HepG2 (cell line): ENCODE results near the gene NUP54. TPM values are rescaled to one million over a fixed set of nuclear protein-coding genes. Genes with fewer than 3 reads are reported as not detected.

ENCODE experiments used
- AHR ChIP-seq: IDR thresholded peaks from 2 replicates; pipeline ENCODE4 v1.6.1; 2018; ENCODE audit warnings: missing genetic modification reagents, missing compliant biosample characterization
- AKAP8 ChIP-seq: sonication (generic); formaldehyde crosslinking; IDR thresholded peaks from 2 replicates; pipeline ENCODE4 v1.5.1; 2020; ENCODE audit warnings: mild to moderate bottlenecking, missing genetic modification reagents
- ELF1 ChIP-seq: sonication (generic); formaldehyde crosslinking; IDR thresholded peaks from 2 replicates; pipeline ENCODE4 v1.4.0; 2020; ENCODE audit warnings: missing genetic modification reagents
- ELF4 ChIP-seq: sonication (generic); formaldehyde crosslinking; IDR thresholded peaks from 2 replicates; pipeline ENCODE4 v1.5.0; 2020; ENCODE audit warnings: missing genetic modification reagents, mild to moderate bottlenecking, moderate library complexity, borderline replicate concordance
- EZH2 ChIP-seq: conservative IDR thresholded peaks from 2 replicates; pipeline ENCODE4 v1.6.1; 2012; ENCODE audit warnings: mild to moderate bottlenecking, low read depth, low read length, moderate library complexity
- GPBP1L1 ChIP-seq: sonication (generic); formaldehyde crosslinking; IDR thresholded peaks from 2 replicates; pipeline ENCODE4 v1.5.0; 2020; ENCODE audit warnings: mild to moderate bottlenecking, missing genetic modification reagents
- JARID2 ChIP-seq: sonication (generic); formaldehyde crosslinking; IDR thresholded peaks from 2 replicates; pipeline ENCODE4 v1.8.1; 2023; ENCODE audit warnings: missing genetic modification reagents, inconsistent platforms; ENCODE audit not compliant: insufficient replicate concordance
- KDM5A ChIP-seq: fragments of 200-600 bp; sonication (generic); IDR thresholded peaks from 2 replicates; pipeline ENCODE4 v1.7.0; 2018; ENCODE audit warnings: antibody characterized with exemption, mild to moderate bottlenecking, low read length, borderline replicate concordance
- KLF16 ChIP-seq, 2 experiments: sonication (generic) in 1 of 2; formaldehyde crosslinking in 1 of 2; IDR thresholded peaks; 2 replicates each; pipeline versions ENCODE4 v1.6.1 to v1.8.0; 2016 to 2023; ENCODE audit warnings: missing genetic modification reagents in 2 of 2, missing compliant biosample characterization in 1 of 2
- MTERF4 ChIP-seq: sonication (generic); formaldehyde crosslinking; IDR thresholded peaks from 2 replicates; pipeline ENCODE4 v1.8.0; 2023; ENCODE audit warnings: mild to moderate bottlenecking, missing genetic modification reagents
- RBAK ChIP-seq: sonication (generic); formaldehyde crosslinking; IDR thresholded peaks from 2 replicates; pipeline ENCODE4 v1.5.1; 2020; ENCODE audit warnings: mild to moderate bottlenecking, missing genetic modification reagents
- RFX5 ChIP-seq: IDR thresholded peaks from 2 replicates; pipeline ENCODE4 v1.6.1; 2011; ENCODE audit warnings: low read depth, low read length, improper control_type of control experiment
- SMARCE1 ChIP-seq: fragments of 450-650 bp; IDR thresholded peaks from 2 replicates; pipeline ENCODE4 v1.6.1; 2017; ENCODE audit warnings: borderline replicate concordance
- SMC3 ChIP-seq: IDR thresholded peaks from 2 replicates; pipeline ENCODE4 v1.6.1; 2011; ENCODE audit warnings: low read length, improper control_type of control experiment
- TGIF2 ChIP-seq: IDR thresholded peaks from 2 replicates; pipeline ENCODE4 v1.6.1; 2016; ENCODE audit warnings: control low read depth, missing compliant biosample characterization
- TSC22D2 ChIP-seq: sonication (generic); formaldehyde crosslinking; IDR thresholded peaks from 2 replicates; pipeline ENCODE4 v1.5.1; 2020; ENCODE audit warnings: missing genetic modification reagents, mild to moderate bottlenecking, borderline replicate concordance
- YY1 ChIP-seq: IDR thresholded peaks from 2 replicates; pipeline ENCODE4 v1.6.1; 2011; ENCODE audit warnings: low read length, low read depth, moderate library complexity, mild to moderate bottlenecking; ENCODE audit not compliant: insufficient read depth, insufficient replicate concordance
- ZBTB21 ChIP-seq: sonication (generic); formaldehyde crosslinking; IDR thresholded peaks from 2 replicates; pipeline ENCODE4 v1.4.0; 2020; ENCODE audit warnings: missing genetic modification reagents
- ZC3H13 ChIP-seq: sonication (generic); formaldehyde crosslinking; IDR thresholded peaks from 2 replicates; pipeline ENCODE4 v1.8.1; 2023; ENCODE audit warnings: mild to moderate bottlenecking, missing genetic modification reagents, moderate library complexity
- ZFP37 ChIP-seq: sonication (generic); formaldehyde crosslinking; IDR thresholded peaks from 2 replicates; pipeline ENCODE4 v1.4.0; 2020; ENCODE audit warnings: missing genetic modification reagents, borderline replicate concordance
- ZFP91 ChIP-seq: sonication (generic); formaldehyde crosslinking; IDR thresholded peaks from 2 replicates; pipeline ENCODE4 v1.9.0; 2022; ENCODE audit warnings: missing genetic modification reagents, mild to moderate bottlenecking, borderline replicate concordance
- ZFX ChIP-seq: sonication (generic); formaldehyde crosslinking; IDR thresholded peaks from 2 replicates; pipeline ENCODE4 v1.4.0; 2020; ENCODE audit warnings: mild to moderate bottlenecking, low read depth, missing genetic modification reagents, moderate library complexity
- ZNF225 ChIP-seq: sonication (generic); formaldehyde crosslinking; IDR thresholded peaks from 2 replicates; pipeline ENCODE4 v1.4.0; 2020; ENCODE audit warnings: mild to moderate bottlenecking, missing genetic modification reagents
- ZNF501 ChIP-seq: sonication (generic); formaldehyde crosslinking; IDR thresholded peaks from 2 replicates; pipeline ENCODE4 v1.5.1; 2020; ENCODE audit warnings: mild to moderate bottlenecking, moderate library complexity, missing genetic modification reagents
- ZNF740 ChIP-seq: sonication (generic); formaldehyde crosslinking; IDR thresholded peaks from 2 replicates; pipeline ENCODE4 v1.4.0; 2020; ENCODE audit warnings: missing genetic modification reagents
- ZNF761 ChIP-seq: sonication (generic); formaldehyde crosslinking; conservative IDR thresholded peaks from 2 replicates; pipeline ENCODE4 v1.4.0; 2020; ENCODE audit warnings: mild to moderate bottlenecking, missing genetic modification reagents
- polyA plus RNA-seq, 8 experiments: library from polyadenylated mRNA; depleted of rRNA in 3 of 8; stranded (reverse) in 7 of 8; unstranded in 1 of 8; fragments of >200 nt; fragmentation: Illumina TruSeq in 4 of 8; extraction: Trizol in 4 of 8; gene quantifications; 2 replicates each; pipeline versions ENCODE4 v1.2.1 to v1.2.3, GENCODE V29; 2011 to 2016; ENCODE audit warnings: low read depth in 4 of 8, missing spikeins in 1 of 8, mixed read lengths in 1 of 8; ENCODE audit not compliant: insufficient read depth in 1 of 8
- total RNA-seq, 5 experiments: library from RNA; depleted of rRNA; stranded (reverse); fragments of >200 nt; fragmentation: Illumina TruSeq; extraction: Trizol; gene quantifications; 2 replicates each; pipeline ENCODE4 v1.2.3, GENCODE V29; 2016; ENCODE audit warnings: low read depth in 1 of 5

Gene NUP54
- total and polyA plus RNA-seq, 2 of the 13 experiments (the other 11 are each of a cell fraction or from before 2014, with no cell fraction given) = 36.1 to 69.3 TPM

GRCh38 chr4:76179398-76180318 lies 31.5 kb upstream of the NUP54 start (continued):
- TF ChIP-seq AHR = 0 out of 2 replicates have a peak, but pooled peaks have one; percentile 44
- TF ChIP-seq ZNF740 = no peak
- TF ChIP-seq ZNF761 (CRISPR knock-in tag) = no peak
- TF ChIP-seq JARID2 (CRISPR knock-in tag) = no peak
- TF ChIP-seq ZBTB21 (CRISPR knock-in tag) = no peak
- TF ChIP-seq SMC3 = peak; percentile 97
- no peak for TF ChIP-seq TGIF2 (CRISPR knock-in tag)
- TF ChIP-seq ZFP91 = no peak
- TF ChIP-seq YY1 = no peak
- no peak for TF ChIP-seq SMARCE1
- no peak for TF ChIP-seq ZNF225 (CRISPR knock-in tag)
- no peak for TF ChIP-seq MTERF4
- no peak for TF ChIP-seq ZFX (CRISPR knock-in tag)
- no peak for TF ChIP-seq KDM5A
- TF ChIP-seq RBAK (CRISPR knock-in tag) = no peak
- TF ChIP-seq TSC22D2 = no peak
- TF ChIP-seq EZH2 = no peak
- no peak for TF ChIP-seq ZC3H13
- no peak for TF ChIP-seq ELF1 (CRISPR knock-in tag)
- TF ChIP-seq GPBP1L1 (CRISPR knock-in tag) = no peak
- TF ChIP-seq ZNF501 (CRISPR knock-in tag) = no peak
- TF ChIP-seq KLF16 (CRISPR knock-in tag; IDR thresholded peaks at IDR 0.05) = 0 out of 4 replicates have a peak, but pooled peaks of 1 of the 2 experiments have one; percentile 17
- no peak for TF ChIP-seq AKAP8 (CRISPR knock-in tag)
- no peak for TF ChIP-seq RFX5
- TF ChIP-seq ELF4 (CRISPR knock-in tag) = no peak
- TF ChIP-seq ZFP37 = no peak
